IgD-negative memory B cell (primary cell): ENCODE measurements around the gene RNF217. TPM values are rescaled to one million over a fixed set of nuclear protein-coding genes. Genes with fewer than 3 reads are reported as not detected.
A peak's percentile ranks its signal among the peaks of the same experiment; 100 is the strongest.
"Not testable (repeated sequence)": the region's sequence is repeated elsewhere in the genome, so short reads cannot be mapped to it uniquely, and the experiment has no call there.

Experiments used
- H3K27ac Mint-ChIP-seq, 3 donors: one replicate each; pipeline ENCODE4 v1.8.0; 2020 to 2022; ENCODE audit warnings: mild to moderate bottlenecking in 3 of 3, mixed read lengths in 3 of 3, moderate library complexity in 1 of 3
- H3K27me3 Mint-ChIP-seq: one replicate; pipeline ENCODE4 v1.8.0; 2021; ENCODE audit warnings: mixed read lengths
- H3K36me3 Mint-ChIP-seq: one replicate; pipeline ENCODE4 v1.8.0; 2020; ENCODE audit warnings: mild to moderate bottlenecking, mixed read lengths
- H3K4me1 Mint-ChIP-seq, 3 donors: one replicate each; pipeline ENCODE4 v1.8.0; 2020 to 2022; ENCODE audit warnings: mixed read lengths in 3 of 3, mild to moderate bottlenecking in 1 of 3
- H3K4me3 Mint-ChIP-seq, 4 donors: one replicate each; pipeline ENCODE4 v1.8.0; 2020 to 2022; ENCODE audit warnings: mild to moderate bottlenecking in 4 of 4, mixed read lengths in 4 of 4, moderate library complexity in 3 of 4
- H3K9me3 Mint-ChIP-seq, 3 donors: one replicate each; pipeline ENCODE4 v1.8.0; 2020 to 2021; ENCODE audit warnings: mixed read lengths in 3 of 3, mild to moderate bottlenecking in 1 of 3
- polyA plus RNA-seq: library from polyadenylated mRNA; unstranded; fragments of 300-500 nt; fragmentation: Illumina TruSeq; gene quantifications from one replicate; pipeline ENCODE4 v1.2.3, GENCODE V29; 2021

The RNF217 gene
- polyA plus RNA-seq, 1 donor from 2014 or later = not detected

DNA sequence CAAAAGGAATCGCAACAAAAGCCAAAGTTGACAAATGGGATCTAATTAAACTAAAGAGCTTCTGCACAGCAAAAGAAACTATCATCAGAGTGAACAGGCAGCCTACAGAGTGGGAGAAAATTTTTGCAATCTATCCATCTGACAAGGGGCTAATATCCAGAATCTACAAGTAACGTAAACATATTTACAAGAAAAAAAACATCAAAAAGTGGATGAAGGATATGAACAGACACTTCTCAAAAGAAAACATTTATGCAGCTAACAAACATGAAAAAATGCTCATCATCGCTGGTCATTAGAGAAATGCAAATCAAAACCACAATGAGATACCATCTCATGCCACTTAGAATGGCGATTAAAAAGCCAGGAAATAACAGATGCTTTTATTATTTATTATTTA is 74.2 kb downstream of the RNF217 start:
- not testable (repeated sequence) for H3K27ac Mint-ChIP-seq, H3K4me1 Mint-ChIP-seq, H3K27me3 Mint-ChIP-seq, H3K9me3 Mint-ChIP-seq, H3K36me3 Mint-ChIP-seq, H3K4me3 Mint-ChIP-seq

DNA sequence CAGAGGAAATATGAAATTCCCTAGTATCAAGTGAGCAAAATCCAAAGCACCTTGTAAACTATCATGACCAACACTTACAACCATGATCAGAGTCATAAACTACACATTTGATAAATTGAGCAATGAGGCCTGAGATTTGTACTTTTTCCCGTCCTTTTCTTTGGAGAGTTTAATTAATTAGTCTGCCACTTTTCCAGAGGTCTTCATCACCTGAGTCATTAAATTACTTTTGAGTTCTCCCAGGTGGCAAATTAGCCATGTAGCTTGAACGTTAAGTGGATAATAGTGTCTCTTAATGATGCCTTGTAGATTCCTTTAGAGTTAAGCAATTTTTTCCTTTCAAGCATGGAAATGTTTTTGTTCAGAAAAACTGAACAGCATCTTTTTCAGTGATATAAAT is 75.6 kb downstream of the RNF217 start:
- Mint-ChIP-seq H3K36me3 (no peaks in the 10 kb centered on the region), H3K4me1 (peaks cover 0 to 2% (median 0%) of the 10 kb centered on the region in 3 donors), H3K9me3 (peaks cover 0 to 8% (median 2%) of the 10 kb centered on the region in 3 donors), H3K27ac (no peak overlapping the region), H3K27me3 (no peaks in the 10 kb centered on the region), H3K4me3 (no peak overlapping the region)

DNA sequence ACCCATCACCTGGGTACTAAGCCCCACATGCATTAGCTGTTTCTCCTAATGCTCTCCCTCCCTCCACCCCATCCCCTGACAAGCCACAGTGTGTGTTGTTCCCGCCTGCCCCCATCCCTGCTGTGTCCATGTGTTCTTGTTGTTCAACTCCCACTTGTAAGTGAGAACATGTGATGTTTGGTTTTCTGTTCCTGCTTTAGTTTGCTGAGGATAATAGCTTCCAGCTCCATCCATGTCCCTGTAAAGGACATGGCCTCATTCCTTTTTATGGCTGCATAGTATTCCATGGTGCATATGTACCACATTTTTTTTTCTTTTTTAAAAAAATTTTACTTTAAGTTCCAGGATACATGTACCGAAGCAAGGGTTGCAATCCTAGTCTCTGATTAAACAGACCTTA is 76.7 kb downstream of the RNF217 start:
- Mint-ChIP-seq H3K36me3 (no peaks in the 10 kb centered on the region), H3K4me3 (no peak overlapping the region), H3K27me3 (no peaks in the 10 kb centered on the region), H3K4me1 (peaks cover 0 to 2% (median 0%) of the 10 kb centered on the region in 3 donors), H3K27ac (no peak overlapping the region), H3K9me3 (peaks cover 1 to 8% (median 2%) of the 10 kb centered on the region in 3 donors)

DNA sequence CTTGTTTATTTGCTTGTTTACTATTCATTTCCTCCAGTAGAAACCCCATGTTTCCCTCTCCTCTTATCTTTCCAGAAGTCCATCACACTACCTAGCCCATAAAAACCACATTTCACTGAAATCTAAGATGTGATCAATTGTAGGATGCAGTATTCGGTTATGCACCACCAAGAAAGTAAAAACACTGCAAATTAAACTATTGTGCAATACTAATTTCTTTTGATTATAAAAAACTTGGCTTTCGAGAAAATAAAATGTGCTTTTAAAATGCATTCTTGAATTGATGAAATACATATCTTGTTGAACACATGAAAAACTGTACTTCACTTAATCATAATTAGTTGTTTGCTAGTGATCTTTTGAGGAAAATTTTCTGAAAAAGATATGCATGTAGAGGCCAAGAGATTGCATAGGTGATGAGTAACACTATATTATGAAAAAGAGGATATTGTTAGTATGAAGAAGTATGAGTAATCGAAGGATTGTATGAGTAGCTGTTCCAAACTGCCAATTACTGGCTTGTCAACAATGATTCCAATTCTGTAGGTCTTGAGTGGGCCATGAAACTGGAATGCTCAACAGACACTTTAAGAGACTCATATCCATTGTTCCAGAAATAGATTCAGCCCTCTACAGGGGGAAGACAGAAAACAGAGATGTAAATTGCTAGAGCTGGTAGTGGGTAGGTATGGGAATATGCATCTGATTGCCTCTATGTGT is 79.7 kb downstream of the RNF217 start:
- Mint-ChIP-seq H3K9me3 (peaks cover 1 to 8% (median 2%) of the 10 kb centered on the region in 3 donors), H3K4me1 (peaks cover 0 to 2% (median 0%) of the 10 kb centered on the region in 3 donors), H3K27me3 (no peaks in the 10 kb centered on the region)

DNA sequence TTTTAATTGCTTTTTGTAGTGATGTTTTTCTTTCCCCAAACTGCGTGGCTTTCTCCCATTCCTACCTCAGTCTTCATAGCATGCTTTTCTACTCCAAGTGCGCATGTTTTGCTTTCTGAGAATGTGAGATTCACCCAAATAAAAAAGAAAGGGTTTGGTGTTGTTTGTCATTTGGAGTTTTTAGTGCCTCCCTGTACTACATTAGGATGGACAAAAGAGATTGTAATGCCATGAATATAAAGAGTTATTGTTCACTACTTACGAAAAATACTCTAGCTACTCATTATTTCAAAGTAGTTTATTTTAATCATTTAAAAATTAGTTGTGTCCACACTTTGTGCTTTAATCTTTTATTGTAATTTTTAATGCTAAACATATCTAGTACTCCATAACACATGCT is 81.8 kb downstream of the RNF217 start:
- H3K4me1 Mint-ChIP-seq = peaks cover 0 to 2% (median 0%) of the 10 kb centered on the region in 3 donors
- peaks cover 1 to 3% (median 2%) of the 10 kb centered on the region in 3 donors for H3K9me3 Mint-ChIP-seq
- no peaks in the 10 kb centered on the region for H3K36me3 Mint-ChIP-seq
- H3K27me3 Mint-ChIP-seq = no peaks in the 10 kb centered on the region
- H3K27ac Mint-ChIP-seq = peak overlapping the region in 1 of 3 donors; percentile 37
- H3K4me3 Mint-ChIP-seq = no peak overlapping the region

More for the DNA sequence above, 79.7 kb downstream of the RNF217 start:
- no peaks in the 10 kb centered on the region for H3K36me3 Mint-ChIP-seq
- H3K27ac Mint-ChIP-seq = no peak overlapping the region
- no peak overlapping the region for H3K4me3 Mint-ChIP-seq

DNA sequence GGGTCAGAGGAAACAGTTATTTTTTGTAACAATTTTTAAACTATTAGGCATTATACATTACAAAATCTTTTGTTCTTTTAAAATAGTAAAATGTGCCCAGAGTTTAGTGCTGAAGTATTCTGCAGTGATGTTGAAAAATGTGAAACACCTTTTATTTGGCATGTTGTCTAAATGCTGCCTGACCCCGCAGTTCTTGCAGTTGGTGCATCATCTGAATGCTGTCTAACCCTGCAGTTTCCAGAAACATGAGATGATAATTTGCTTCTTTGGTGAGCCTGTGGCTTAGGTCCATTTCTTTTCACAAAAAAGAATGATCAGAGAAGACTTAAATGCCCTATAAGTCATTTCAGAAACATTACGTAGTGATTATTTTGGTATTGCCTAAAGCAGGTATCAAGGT is 82.4 kb downstream of the RNF217 start:
- H3K9me3 Mint-ChIP-seq = peaks cover 1 to 3% (median 2%) of the 10 kb centered on the region in 3 donors
- H3K4me3 Mint-ChIP-seq = no peak overlapping the region
- peaks cover 0 to 2% (median 0%) of the 10 kb centered on the region in 3 donors for H3K4me1 Mint-ChIP-seq
- H3K36me3 Mint-ChIP-seq = no peaks in the 10 kb centered on the region
- H3K27me3 Mint-ChIP-seq = no peaks in the 10 kb centered on the region
- peak overlapping the region in 1 of 3 donors; percentile 37 for H3K27ac Mint-ChIP-seq

DNA sequence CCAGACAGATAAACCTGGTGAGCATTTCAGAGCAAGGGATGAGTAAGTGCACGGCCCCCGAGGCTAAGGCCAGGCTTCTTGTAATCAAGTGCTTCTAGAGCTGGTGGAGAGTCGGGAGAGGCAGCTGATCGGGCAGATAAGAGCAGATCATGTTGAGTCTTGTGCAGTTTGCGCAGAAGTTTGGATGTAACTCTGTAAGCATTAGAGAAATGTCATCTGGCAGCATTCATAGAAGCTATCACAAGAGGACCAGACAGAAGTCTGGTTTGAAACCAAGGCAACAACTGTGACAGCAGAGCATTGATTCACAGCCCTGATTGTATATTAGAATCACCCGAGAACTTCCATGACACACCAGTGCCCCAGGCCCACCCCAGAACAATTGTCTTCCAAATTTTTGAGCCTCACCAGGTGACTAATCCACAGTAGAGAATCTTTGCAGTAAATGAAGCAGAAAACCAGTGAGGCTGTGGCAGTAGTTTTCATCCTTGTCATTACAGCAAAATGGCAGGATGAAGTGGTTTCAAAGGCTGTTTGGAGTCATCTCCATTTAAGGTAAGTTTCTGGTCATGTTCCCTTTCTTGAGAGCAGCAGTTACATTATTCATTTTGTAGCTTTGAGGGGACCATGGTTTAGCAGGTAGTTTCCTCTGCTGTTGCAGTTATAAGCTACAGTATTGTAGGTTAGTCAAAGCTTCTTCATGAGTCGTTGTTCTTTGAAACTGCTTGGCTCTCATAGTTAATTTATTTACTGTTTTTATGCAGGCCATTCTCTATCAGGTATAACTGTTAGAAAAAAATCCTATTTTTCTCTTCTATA is 84.1 kb downstream of the RNF217 start:
- no peaks in the 10 kb centered on the region for H3K36me3 Mint-ChIP-seq
- no peak overlapping the region for H3K27ac Mint-ChIP-seq
- H3K4me1 Mint-ChIP-seq = no peaks in the 10 kb centered on the region
- H3K27me3 Mint-ChIP-seq = no peaks in the 10 kb centered on the region
- H3K4me3 Mint-ChIP-seq = no peak overlapping the region
- peaks cover 0 to 1% (median 0%) of the 10 kb centered on the region in 3 donors for H3K9me3 Mint-ChIP-seq

DNA sequence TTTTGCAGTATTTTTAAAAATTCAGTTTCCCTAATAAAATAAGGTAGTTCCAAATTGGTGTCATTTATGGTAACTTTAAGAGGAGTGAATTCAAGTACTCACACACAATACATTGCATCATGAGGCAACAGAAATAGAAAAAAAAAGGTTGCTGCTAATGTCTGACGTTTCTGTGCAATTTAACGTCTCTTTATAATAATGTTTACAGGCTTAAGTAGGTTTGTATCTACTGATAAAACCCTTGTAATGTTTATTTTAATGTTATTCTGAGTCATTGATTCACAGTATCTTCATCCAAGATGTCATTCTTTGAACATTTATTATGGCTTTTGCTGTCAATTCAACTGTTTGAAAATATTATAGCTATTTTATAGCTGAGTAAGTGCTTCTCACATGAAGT is 86.0 kb downstream of the RNF217 start:
- no peak overlapping the region for H3K27ac Mint-ChIP-seq
- H3K4me1 Mint-ChIP-seq = no peaks in the 10 kb centered on the region
- no peaks in the 10 kb centered on the region for H3K27me3 Mint-ChIP-seq
- H3K36me3 Mint-ChIP-seq = no peaks in the 10 kb centered on the region
- H3K4me3 Mint-ChIP-seq = no peak overlapping the region
- peaks cover 0 to 1% (median 0%) of the 10 kb centered on the region in 3 donors for H3K9me3 Mint-ChIP-seq

DNA sequence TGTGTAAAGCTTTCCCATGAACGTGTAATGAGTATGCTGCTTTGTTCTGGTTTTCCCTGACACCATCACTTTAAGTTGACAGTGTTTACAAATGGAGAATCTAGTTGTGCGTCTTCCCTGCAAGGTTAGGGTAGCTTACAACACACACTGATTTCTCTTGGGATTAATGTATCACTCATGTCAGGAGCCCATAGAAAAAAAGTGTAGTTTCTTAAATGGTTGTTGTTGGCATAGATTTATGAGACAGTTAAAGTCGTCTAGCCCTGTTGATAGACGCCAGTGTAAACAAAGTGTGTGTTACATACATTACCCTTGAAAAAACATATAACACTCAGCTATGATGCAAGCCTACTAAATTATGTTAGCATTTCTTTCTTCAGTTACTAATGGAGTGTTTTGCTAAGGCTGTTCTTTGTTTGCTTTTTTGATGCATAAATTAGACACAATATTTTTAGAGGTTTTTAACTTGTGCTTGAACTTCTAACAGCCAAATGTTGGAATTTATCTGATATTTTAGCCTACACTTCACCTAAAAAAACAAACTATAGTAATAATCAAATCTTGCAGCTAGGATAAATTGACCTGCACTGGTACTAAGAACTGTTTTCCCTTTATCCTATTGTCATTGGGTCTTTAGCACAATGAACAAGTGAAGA is 88.6 kb downstream of the RNF217 start:
- no peak overlapping the region for H3K4me3 Mint-ChIP-seq

DNA sequence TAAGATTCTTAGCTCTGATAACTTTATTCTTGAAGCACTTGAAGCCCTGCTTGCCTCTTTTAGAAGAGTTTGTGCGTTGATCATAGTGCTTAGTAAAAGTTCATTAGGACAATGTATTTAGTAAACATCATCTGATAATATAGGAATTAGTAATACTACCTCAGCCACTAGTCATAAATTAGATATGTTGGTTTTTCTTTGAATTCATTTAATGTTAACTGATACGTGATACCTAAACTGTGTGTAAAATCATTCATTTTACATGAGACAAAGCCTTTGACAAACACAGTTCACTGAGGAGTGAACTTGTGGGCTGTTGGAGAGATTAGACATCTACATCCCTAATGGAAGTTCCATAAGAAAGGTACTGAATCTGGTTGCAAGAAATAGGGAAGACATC is 91.6 kb downstream of the RNF217 start:
- H3K27ac Mint-ChIP-seq = no peak overlapping the region
- H3K4me3 Mint-ChIP-seq = no peak overlapping the region
- no peaks in the 10 kb centered on the region for H3K4me1 Mint-ChIP-seq
- H3K36me3 Mint-ChIP-seq = no peaks in the 10 kb centered on the region
- no peaks in the 10 kb centered on the region for H3K27me3 Mint-ChIP-seq
- no peaks in the 10 kb centered on the region for H3K9me3 Mint-ChIP-seq

More for the DNA sequence above, 88.6 kb downstream of the RNF217 start:
- H3K27me3 Mint-ChIP-seq = no peaks in the 10 kb centered on the region
- no peaks in the 10 kb centered on the region for H3K9me3 Mint-ChIP-seq
- H3K4me1 Mint-ChIP-seq = no peaks in the 10 kb centered on the region
- H3K27ac Mint-ChIP-seq = no peak overlapping the region
- no peaks in the 10 kb centered on the region for H3K36me3 Mint-ChIP-seq

DNA sequence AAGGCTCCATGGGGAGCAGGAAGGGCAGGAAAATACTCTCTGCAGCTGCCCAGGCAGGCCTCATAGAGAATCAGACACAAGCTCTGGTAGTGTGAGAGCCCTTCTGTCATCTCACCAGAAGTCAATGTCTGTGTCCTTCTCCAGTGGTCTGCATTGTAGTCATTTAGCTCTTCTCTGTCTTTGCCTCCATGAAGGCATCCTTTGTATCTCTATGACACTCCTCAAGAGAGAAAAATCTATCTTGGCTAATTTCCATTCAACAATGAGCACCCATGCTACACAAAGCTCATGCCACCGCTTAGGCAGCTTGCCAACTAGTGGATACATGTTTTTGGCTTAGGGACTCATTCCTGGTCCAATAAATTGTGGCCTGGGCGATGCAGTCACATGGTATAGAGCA is 92.1 kb downstream of the RNF217 start:
- no peak overlapping the region for H3K27ac Mint-ChIP-seq
- no peaks in the 10 kb centered on the region for H3K36me3 Mint-ChIP-seq
- H3K4me1 Mint-ChIP-seq = no peaks in the 10 kb centered on the region
- no peaks in the 10 kb centered on the region for H3K27me3 Mint-ChIP-seq
- H3K9me3 Mint-ChIP-seq = no peaks in the 10 kb centered on the region
- no peak overlapping the region for H3K4me3 Mint-ChIP-seq

DNA sequence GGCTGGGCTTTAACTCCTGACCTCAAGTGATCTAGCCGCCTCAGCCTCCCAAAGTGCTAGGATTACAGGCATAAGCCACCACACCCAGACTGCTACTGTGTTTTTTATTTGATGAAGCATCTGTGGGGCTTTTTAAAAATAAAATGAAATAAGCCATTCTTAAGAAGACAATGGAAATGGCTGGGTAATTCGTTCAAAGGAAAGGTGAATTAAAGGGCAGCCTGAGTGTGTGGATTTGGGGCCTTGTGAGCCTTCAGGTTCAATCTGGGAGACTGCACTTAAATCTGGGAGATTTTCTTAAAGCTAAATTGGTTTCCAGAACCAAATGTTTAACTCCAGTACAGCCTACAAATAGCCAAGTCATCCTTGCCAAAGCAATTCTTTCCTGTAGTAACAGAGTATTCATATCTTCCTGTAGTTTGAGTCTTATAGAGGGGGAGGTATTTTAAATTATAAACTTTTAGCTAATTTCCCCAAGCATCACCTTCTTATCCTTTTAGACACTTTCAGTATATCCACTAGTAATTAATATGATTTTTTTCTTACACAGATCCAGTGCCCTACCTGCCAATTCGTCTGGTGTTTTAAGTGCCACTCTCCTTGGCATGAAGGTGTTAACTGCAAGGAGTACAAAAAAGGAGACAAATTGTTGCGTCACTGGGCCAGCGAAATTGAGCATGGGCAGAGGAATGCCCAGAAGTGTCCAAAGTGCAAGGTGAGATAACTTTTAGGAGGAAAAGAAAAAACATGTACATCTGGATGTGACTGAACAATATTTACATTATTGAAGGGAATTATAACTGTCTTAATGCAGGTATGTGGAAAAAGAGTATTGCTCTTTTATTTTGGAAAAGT is 95.4 kb downstream of the RNF217 start:
- Mint-ChIP-seq H3K4me3 (no peak overlapping the region), H3K27ac (no peak overlapping the region), H3K9me3 (no peaks in the 10 kb centered on the region), H3K27me3 (no peaks in the 10 kb centered on the region), H3K36me3 (no peaks in the 10 kb centered on the region), H3K4me1 (no peaks in the 10 kb centered on the region)

DNA sequence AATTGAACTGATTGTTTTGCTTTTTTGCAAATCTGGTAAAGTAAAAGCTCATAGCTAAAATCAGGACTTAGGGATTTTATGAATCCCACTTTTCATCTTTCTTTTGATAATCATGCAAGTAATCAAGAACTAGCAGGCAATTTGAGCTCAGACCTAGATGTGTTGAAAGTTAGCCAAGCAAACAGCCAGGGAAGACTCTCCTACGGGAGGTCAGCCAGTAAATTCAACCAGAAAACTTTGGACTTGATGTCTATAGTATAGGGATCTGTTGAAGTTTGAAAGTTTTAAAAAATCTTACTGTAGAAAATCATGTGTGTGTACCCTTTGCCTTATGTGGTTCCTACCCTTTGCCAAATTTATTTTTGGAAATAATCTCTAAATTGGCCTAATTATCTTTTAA is 96.3 kb downstream of the RNF217 start:
- H3K9me3 Mint-ChIP-seq = no peaks in the 10 kb centered on the region
- H3K4me1 Mint-ChIP-seq = no peaks in the 10 kb centered on the region
- H3K27me3 Mint-ChIP-seq = no peaks in the 10 kb centered on the region
- no peaks in the 10 kb centered on the region for H3K36me3 Mint-ChIP-seq
- no peak overlapping the region for H3K4me3 Mint-ChIP-seq
- H3K27ac Mint-ChIP-seq = no peak overlapping the region

DNA sequence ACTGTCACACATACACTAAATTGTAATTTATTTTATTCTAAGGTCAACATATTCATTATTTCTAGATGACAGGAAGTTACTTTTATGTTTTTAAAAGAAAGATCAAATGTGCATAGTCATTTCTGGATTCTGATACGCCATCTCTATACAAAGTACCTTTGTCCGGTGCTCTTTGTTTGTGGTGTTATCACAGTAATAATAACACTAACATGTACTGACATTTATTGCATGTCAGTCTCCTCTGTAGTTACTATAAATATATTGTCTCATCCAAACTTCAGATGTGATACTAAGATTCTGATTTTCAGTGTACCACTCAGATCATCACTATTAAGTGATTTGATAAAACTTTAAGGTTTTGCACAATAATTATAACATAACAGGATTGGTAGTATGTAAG is 101.1 kb downstream of the RNF217 start:
- no peaks in the 10 kb centered on the region for H3K9me3 Mint-ChIP-seq
- no peak overlapping the region for H3K4me3 Mint-ChIP-seq
- H3K4me1 Mint-ChIP-seq = no peaks in the 10 kb centered on the region
- H3K27me3 Mint-ChIP-seq = no peaks in the 10 kb centered on the region
- no peak overlapping the region for H3K27ac Mint-ChIP-seq
- H3K36me3 Mint-ChIP-seq = no peaks in the 10 kb centered on the region
